Urinary bladder (tissue), 4 donors: ENCODE results near the gene ARRB2. TPM values are rescaled to one million over a fixed set of nuclear protein-coding genes. Genes with fewer than 3 reads are reported as not detected.

Experiments used
- DNase-seq: peaks from one replicate; pipeline ENCODE4 v3.0.0-alpha.2; 2015; ENCODE audit errors: extremely low spot score
- H3K27ac ChIP-seq: one replicate; pipeline ENCODE4 v1.5.1; 2013; ENCODE audit warnings: low read depth, mild to moderate bottlenecking, moderate library complexity
- H3K36me3 ChIP-seq: one replicate; pipeline ENCODE4 v1.6.1; 2013; ENCODE audit warnings: mild to moderate bottlenecking, moderate library complexity; ENCODE audit not compliant: insufficient read depth
- H3K4me1 ChIP-seq: one replicate; pipeline ENCODE4 v1.6.1; 2013; ENCODE audit warnings: mild to moderate bottlenecking, moderate library complexity; ENCODE audit not compliant: insufficient read depth
- H3K4me3 ChIP-seq: one replicate; pipeline ENCODE4 v1.5.1; 2013; ENCODE audit warnings: low read depth, low read length
- WGBS: extraction: QIAGEN DNeasy Blood & Tissue Kit; methylation state at CpG from one replicate; pipeline ENCODE4 v1.1.7; 2013; 5-methylcytosine and 5-hydroxymethylcytosine counted together
- polyA plus RNA-seq: library from polyadenylated mRNA; stranded (reverse); fragments of 200-250 nt; gene quantifications from one replicate; pipeline ENCODE4 v1.2.3, GENCODE V29; 2013
- total RNA-seq: library from RNA; depleted of rRNA; stranded (reverse); fragments of >200 nt; gene quantifications from one replicate; pipeline ENCODE4 v1.2.3, GENCODE V29; 2014
- donor health status: healthy with polysubstance abuse.
- donor health status: healthy.

The ARRB2 gene
- total RNA-seq (8.5 TPM), polyA plus RNA-seq (26.3 TPM)

DNA sequence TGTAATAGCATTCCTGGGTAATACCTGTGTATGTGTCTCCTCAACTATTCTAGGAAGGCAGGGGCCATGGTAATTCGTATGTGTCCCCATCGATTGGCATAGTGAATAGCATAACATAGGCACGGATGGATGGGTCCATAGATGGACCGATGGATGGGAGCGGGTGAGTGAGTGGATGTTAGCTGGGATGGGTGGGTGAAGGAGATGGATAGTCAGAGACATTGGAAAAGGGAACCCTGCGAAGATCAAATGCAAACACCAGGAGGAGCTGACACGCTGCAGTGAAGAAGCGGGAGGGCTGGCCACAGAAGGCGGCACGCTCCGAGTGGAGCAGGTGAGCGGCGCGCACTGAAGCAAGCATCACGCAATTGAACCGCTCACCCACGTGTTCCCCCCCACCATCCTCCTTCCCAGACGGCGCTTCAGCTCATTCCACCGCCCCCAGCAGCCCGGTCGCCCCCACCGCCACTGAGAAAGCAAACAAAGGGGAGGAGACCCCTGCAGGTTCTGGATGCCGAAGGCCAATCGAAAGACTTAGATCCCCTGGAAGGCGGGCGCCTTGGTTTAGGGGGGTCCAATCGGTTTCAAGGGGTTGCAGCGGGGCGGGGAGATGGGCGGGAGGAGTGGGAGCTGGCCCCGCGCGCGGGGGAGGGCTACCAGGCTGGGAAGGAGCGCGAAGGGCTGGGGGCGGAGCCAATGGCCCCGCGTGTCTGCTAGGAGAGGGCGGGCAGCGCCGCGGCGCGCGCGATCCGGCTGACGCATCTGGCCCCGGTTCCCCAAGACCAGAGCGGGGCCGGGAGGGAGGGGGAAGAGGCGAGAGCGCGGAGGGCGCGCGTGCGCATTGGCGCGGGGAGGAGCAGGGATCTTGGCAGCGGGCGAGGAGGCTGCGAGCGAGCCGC is at the start of gene ARRB2:
ARRB2 (plus strand) TSS at position 839 of the 899 bp plus-strand sequence. CDS start 90 bp downstream, outside the sequence.
- Histone ChIP-seq H3K27ac (peak within 1 kb of the TSS; percentile 61), H3K36me3 (no peaks in the 10 kb centered on the region), H3K4me1 (peaks cover 2% of the 10 kb centered on the region), H3K4me3 (peak within 1 kb of the TSS; percentile 63)
- DNase-seq, result peak; percentile 93
- WGBS, result under 1% methylated on average over 67 of the region's 67 CpGs

DNA sequence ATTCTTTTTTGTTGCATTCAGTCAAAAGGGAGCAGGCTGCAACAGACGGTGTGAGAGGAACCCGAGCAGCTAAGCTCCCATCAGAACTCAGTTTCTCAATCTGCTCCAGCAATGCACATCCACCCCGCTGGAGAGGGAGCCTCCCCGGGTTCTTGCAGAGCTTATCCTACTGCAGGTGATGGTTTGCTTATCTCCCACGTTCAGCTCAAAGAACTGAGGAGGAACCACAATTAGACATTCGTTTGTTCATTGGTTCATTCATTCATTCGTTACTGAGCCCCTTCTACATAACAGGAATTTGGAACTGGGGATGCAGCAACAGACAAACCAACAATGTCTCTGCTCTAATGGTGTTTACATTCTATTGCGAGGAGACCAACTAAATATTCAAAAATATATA is 46.7 kb upstream of the ARRB2 start:
- H3K27ac ChIP-seq, result no peak overlapping the region
- H3K4me3 ChIP-seq, result no peak overlapping the region
- no peaks in the 10 kb centered on the region for H3K4me1 ChIP-seq
- no peak for DNase-seq
- 78% methylated on average over 8 of the region's 8 CpGs for WGBS
- H3K36me3 ChIP-seq, result no peaks in the 10 kb centered on the region

DNA sequence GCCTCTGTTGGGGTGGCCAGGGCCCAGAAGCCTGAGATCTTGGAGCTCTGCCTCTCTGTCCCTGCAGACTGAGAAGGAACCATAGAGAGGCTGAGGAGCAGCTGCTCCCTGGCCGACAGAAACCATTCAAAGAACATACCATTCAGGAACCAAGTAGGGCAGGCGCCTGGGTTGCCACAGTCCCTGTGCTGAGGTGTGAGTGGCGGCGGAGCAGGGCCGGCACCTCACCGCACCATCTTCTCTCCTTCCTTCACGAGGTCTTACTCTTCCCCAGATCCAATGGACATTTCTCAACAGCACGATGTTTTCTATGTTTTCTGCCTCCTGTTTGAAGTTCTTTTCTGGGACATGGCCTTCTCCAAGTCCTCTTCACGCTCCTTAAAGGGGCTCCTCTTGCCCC is 46.2 kb upstream of the ARRB2 start:
- 84% methylated on average over 9 of the region's 9 CpGs for WGBS
- H3K4me1 ChIP-seq, result no peaks in the 10 kb centered on the region
- H3K36me3 ChIP-seq, result no peaks in the 10 kb centered on the region
- no peak for DNase-seq
- H3K4me3 ChIP-seq, result no peak overlapping the region
- H3K27ac ChIP-seq, result no peak overlapping the region

DNA sequence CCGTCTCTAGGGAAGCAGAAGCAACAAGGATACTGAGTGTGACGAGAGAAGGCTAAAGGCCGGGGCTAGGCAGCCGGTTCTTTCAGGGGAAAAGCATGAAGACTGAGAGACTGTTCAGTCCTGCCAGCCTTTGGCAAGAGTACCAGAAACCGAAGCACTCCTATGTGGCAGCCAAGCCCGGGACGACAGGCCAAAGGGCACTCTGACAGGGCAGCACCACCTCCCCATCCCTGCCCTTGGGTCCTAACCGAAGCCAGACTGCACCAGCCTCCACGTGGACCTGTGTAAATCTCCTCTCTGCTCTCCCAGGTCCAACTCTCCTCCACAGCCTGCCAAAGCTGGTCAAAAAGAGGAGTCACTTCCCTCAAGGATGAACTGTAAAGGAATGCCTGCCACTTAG is 45.4 kb upstream of the ARRB2 start:
- no peak overlapping the region for H3K4me3 ChIP-seq
- 68% methylated on average over 9 of the region's 9 CpGs for WGBS
- no peaks in the 10 kb centered on the region for H3K4me1 ChIP-seq
- no peak overlapping the region for H3K27ac ChIP-seq
- no peak for DNase-seq
- H3K36me3 ChIP-seq, result no peaks in the 10 kb centered on the region

DNA sequence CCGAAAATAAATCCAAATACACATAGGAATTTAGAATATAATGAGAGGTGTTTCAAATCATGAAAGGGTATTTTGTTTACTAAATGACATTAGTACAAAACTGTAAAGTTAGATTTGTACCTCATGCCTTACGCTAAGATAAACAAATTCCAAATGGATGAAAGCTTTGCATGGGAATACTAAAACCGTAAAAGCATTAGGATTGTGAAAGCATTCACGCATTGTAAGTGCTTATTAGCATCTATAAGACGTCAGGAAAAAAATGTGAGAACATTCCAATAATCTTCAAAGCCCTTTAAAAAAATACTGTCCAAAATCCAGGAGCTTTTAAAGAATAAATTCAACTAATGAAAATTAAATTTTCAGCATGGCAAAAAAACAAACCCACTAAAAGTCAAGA is 44.1 kb upstream of the ARRB2 start:
- Histone ChIP-seq H3K4me1 (no peaks in the 10 kb centered on the region), H3K36me3 (peaks cover 2% of the 10 kb centered on the region), H3K27ac (no peak overlapping the region), H3K4me3 (no peak overlapping the region)
- 46% methylated on average over 5 of the region's 5 CpGs for WGBS
- DNase-seq, result no peak

DNA sequence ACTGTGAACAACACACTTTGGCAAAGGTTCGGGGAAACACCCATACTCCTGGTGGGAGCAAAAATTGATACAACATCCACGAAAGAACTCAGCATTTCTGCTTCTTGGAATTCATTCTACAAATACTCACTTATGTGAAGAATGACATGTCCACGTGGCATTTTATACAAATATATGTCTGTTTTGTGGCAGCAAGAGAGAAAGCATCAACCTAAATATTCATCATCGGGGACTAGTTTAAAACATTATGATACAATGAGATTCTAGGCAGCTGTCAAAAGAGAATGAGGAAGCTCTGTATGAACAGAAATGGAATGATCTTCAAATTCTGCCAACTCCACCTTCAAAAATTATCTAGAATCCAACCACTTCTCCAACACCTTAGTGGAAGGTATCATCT is 43.3 kb upstream of the ARRB2 start:
- no peak overlapping the region for H3K27ac ChIP-seq
- no peaks in the 10 kb centered on the region for H3K4me1 ChIP-seq
- 77% methylated on average over 4 of the region's 4 CpGs for WGBS
- peaks cover 2% of the 10 kb centered on the region for H3K36me3 ChIP-seq
- no peak for DNase-seq
- H3K4me3 ChIP-seq, result no peak overlapping the region

DNA sequence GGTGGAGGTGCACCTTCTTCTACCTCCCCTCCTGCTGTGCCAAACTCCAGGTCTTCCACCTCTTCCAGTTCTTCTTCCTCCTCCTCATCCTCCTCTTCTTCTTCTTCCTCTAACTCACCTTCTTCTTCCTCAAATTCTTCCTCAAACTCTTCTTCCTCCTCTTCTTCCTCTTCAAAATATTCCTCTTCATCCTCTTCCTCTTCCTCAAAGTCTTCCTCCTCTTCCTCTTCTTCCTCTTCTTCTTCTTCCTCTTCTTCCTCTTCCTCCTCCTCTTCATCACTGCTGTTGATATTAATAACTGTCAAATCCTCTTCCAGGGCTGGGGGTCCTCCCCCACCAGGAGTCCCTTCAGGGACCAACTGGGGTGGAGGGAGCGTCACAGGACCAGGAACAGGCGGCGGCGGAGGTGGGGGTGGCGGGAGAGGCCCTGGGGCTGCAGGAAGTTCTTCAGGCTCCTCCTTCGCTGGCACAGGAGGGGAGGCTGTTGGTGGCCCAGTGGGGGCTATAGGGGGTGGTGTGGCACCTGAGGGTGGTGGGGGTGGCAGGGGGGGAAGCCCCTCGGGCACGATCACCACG is 38.3 kb upstream of the ARRB2 start:
- no peak for DNase-seq
- WGBS, result 94% methylated on average over 9 of the region's 9 CpGs
- H3K36me3 ChIP-seq, result peaks cover 8% of the 10 kb centered on the region
- H3K4me1 ChIP-seq, result no peaks in the 10 kb centered on the region
- H3K27ac ChIP-seq, result no peak overlapping the region
- no peak overlapping the region for H3K4me3 ChIP-seq

DNA sequence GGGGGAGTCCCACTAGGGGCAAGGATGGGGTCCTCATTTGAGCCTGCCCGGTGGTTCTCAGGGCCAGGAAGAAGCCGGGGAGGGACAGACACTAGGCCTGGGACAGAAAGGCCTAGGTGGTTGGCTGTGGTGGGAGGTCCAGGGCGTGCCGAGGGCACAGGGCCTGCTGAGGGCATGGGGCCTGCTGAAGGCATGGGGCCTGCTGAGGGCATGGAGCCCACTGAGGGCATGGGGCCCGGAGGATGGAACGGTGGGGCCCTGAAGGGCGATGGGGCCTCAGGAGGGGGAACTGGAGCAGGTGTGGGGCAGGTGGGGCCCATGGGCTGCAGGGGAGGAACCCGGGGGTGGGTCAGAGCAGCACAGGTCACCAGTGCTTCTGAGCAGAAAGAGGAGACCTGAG is 37.7 kb upstream of the ARRB2 start:
- no peak overlapping the region for H3K27ac ChIP-seq
- H3K4me1 ChIP-seq, result no peaks in the 10 kb centered on the region
- H3K36me3 ChIP-seq, result peaks cover 8% of the 10 kb centered on the region
- 89% methylated on average over 8 of the region's 8 CpGs for WGBS
- H3K4me3 ChIP-seq, result no peak overlapping the region
- no peak for DNase-seq

DNA sequence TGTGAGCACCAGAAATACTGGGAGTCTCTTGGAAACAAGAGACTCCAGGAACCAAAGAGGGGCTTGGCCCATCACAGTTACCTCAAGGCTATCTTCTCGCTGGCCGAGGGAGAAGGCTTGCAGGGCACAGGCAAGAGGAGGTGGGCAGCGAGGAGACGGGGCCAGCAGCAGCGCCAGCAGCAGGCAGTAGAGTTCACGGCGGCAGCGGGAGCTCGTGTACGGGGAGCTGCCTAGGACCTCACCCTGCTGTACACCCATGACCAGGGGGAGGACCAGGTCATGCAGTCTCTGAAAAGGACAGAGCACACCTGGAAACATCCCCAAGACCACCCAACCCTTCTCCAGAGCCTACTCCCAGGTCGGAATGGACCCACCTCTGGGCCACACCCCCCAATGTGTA is 37.3 kb upstream of the ARRB2 start:
- no peak overlapping the region for H3K4me3 ChIP-seq
- no peaks in the 10 kb centered on the region for H3K4me1 ChIP-seq
- DNase-seq, result no peak
- peaks cover 8% of the 10 kb centered on the region for H3K36me3 ChIP-seq
- whole genome bisulfite sequencing, result 91% methylated on average over 11 of the region's 11 CpGs
- H3K27ac ChIP-seq, result no peak overlapping the region

DNA sequence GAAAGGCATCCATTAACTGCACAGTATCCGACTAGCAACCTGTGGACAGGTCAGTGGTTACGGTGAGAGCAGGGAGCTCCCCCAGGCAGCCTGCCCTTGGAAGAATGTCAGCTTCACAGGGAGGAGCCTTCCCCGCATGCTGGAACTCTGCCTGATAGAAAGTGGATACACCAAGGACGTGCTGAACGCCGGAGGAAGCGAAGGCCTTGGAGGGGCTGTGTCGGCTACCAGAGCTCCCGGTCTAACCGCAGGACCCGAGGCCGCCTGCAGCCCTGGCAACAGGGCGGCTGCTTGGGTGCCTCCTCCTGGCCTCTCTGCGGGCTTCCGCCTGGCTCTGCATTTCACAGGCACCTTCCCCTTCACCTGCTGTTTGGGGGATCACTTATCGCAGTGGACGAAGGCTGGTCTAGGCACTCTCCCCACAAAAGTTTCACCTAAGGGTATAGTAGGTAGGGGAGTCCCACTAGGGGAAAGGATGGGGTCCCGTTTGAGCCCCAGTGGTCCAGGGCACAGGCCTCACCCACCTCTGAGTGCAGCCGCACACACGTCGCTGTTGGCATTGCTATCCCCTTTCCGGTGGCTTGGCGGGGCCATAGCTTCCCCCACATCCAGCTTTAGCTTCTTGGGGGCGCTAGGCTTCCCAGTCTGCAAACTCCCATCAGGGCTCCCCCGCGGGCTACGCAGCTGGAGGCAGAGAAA is 36.3 kb upstream of the ARRB2 start:
- Histone ChIP-seq H3K36me3 (peaks cover 8% of the 10 kb centered on the region), H3K4me3 (no peak overlapping the region), H3K27ac (no peak overlapping the region), H3K4me1 (no peaks in the 10 kb centered on the region)
- 92% methylated on average over 27 of the region's 27 CpGs for WGBS
- DNase-seq, result no peak

DNA sequence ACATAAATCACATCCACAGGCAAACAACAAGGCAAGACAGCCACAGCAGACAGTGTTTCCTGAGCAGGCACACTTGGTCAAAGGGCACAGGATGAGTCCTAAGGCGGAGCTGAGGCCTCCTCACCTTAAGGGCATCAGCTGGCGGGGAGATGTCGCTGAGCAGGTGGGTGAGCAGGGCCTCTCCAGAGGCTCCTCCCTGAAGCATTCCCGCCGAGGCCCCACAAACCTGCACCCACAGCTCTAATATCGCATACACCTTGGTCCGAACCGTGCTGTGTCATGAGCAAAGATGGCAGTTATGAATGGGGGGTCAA is 35.8 kb upstream of the ARRB2 start:
- H3K4me3 ChIP-seq, result no peak overlapping the region
- no peak for DNase-seq
- H3K27ac ChIP-seq, result no peak overlapping the region
- H3K36me3 ChIP-seq, result peaks cover 8% of the 10 kb centered on the region
- 96% methylated on average over 8 of the region's 8 CpGs for WGBS
- H3K4me1 ChIP-seq, result no peaks in the 10 kb centered on the region

DNA sequence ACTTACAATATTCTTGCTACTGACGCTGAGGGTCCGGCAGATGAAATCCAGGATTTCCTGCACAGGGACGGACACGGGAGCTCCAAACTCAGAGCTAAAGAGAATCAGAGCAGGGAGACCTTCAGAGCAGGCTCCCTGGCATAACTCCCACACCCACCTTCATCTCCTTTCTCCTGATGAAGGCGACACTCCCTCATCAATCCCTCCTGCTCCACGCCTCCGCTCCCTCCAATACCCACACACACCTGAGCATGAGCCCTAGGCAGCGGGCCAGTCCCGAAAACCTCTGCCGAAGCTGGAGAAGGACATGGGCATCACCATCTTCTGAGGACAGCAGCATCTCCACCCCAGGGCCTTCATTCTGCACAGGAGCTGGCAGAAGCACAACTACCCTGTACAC is 34.6 kb upstream of the ARRB2 start:
- Histone ChIP-seq H3K36me3 (peaks cover 8% of the 10 kb centered on the region), H3K4me3 (no peak overlapping the region), H3K27ac (no peak overlapping the region), H3K4me1 (no peaks in the 10 kb centered on the region)
- 97% methylated on average over 10 of the region's 10 CpGs for WGBS
- no peak for DNase-seq

DNA sequence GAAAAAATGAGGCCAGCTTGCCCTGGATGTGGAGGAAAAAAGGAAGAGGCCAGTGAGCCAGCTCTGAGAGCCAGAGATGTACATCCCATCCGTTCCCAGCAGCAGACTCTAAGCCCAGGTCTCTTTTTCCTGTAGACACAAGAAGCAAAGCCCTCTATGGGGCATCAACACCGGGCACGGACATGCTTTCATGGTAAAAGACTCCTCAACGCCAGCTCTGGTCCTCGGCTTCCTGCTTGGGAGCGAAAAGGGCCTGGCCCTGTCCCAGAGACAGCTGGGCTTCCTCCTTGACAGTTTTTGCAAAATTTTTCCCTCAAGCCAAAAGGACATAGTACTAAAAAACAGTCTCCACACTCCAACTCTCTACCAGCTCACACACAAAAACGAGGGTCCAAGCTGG is 33.6 kb upstream of the ARRB2 start:
- no peak overlapping the region for H3K27ac ChIP-seq
- H3K36me3 ChIP-seq, result peaks cover 6% of the 10 kb centered on the region
- 76% methylated on average over 7 of the region's 7 CpGs for WGBS
- no peak for DNase-seq
- no peak overlapping the region for H3K4me3 ChIP-seq
- no peaks in the 10 kb centered on the region for H3K4me1 ChIP-seq

DNA sequence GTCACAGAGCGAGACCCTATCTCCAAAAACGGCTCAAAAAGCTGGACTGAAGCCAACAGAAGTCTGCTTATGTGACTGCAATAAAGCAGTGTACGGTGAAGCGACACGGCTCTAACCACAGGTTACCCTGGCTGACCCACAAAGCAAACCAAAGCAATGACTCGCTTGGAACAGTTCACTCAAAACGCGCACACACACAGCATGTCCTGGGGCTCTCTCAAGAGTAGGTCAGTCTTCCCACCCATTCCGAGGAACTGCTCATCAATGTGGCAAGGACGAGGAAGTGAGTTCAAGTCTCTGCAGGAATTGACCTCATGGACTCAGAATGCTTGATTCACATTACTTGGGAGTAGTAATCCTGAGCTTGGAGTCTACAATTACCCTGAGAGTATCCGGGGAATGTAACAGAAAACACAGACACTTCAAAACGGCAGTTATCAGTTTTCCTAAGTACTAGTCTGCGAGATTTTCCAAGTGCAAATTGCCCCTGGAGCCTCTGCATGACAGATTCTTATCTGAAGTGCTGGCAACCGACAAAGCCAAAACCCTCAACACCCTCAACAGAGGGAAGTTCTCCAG is 31.9 kb upstream of the ARRB2 start:
- DNase-seq, result no peak
- 64% methylated on average over 14 of the region's 14 CpGs for WGBS
- H3K36me3 ChIP-seq, result peaks cover 6% of the 10 kb centered on the region

More for the DNA sequence above, 31.9 kb upstream of the ARRB2 start:
- no peak overlapping the region for H3K27ac ChIP-seq
- no peaks in the 10 kb centered on the region for H3K4me1 ChIP-seq
- no peak overlapping the region for H3K4me3 ChIP-seq
